EH (cell line): ENCODE results near the gene AKAP7.
"Not testable (repeated sequence)": the region's sequence is repeated elsewhere in the genome, so short reads cannot be mapped to it uniquely, and the experiment has no call there.

ENCODE experiments used
- DNase-seq: peaks from one replicate; pipeline ENCODE4 v3.0.0-alpha.2; 2015; ENCODE audit warnings: low read depth

AKAP7 gene

DNA sequence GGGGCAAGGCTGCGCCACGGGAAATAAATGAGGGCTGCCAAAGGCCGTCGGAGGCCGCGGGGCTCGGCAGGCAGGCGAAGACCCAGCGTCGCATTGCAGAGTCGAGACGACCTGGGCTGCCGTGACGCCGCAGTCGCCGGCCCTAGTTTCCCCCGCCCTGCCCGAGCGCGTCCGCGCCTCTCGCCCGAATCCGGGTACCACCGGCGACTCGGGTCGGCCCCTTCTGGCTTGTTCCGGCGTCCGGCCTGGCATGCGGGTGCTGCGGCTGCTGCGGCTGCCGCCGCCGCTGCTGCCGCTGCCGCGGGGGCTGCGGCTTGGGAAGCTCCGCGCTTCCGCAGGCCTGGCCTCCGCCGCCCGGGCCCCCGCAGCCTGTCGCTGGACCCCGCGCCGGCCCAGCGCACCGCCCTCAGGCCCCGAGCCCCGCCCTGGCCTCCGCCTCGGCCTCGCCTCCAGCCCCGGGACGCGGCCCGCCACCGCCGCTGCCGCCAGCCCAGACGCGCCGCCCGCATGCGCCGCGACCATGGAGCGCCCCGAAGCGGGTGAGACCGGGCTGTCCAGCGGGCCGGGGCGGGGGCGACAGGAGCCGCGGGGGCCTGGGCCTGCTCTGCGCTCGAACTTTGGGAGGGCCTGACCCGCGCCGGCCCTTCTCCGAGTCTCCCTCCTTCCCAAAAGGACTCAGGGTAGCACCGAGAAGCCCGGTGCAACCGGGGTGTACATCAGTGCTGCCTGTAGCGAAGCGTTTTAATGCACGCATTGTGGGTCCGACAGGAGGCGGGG lies at the start of gene AKAP7:
AKAP7 (plus strand) TSS at position 224 of the 777 bp plus-strand sequence; CDS start at position 521, 297 bp downstream.
- peak; percentile 73 for DNase-seq

DNA sequence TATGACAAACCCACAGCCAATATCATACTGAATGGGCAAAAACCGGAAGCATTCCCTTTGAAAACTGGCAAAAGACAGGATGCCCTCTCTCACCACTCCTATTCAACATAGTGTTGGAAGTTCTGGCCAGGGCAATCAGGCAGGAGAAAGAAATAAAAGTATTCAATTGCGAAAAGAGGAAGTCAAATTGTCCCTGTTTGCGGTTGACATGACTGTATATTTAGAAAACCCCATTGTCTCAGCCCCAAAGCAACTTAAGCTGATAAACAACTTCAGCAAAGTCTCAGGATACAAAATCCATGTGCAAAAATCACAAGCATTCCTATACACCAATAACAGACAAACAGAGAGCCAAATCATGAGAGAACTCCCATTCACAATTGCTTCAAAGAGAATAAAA lies 44.9 kb upstream of the AKAP7 start:
- not testable (repeated sequence) for DNase-seq

- not testable (repeated sequence) for DNase-seq
Observed at GRCh38 chr6:131091944-131092343, 43.3 kb upstream of the AKAP7 start.

- DNase-seq, result no peak
Observed at GRCh38 chr6:131093334-131093733, 41.9 kb upstream of the AKAP7 start.

- peak; percentile 72 for DNase-seq
Observed at GRCh38 chr6:131096786-131097185, 38.5 kb upstream of the AKAP7 start.

- peak; percentile 29 for DNase-seq
Observed at GRCh38 chr6:131101911-131102680, 33.2 kb upstream of the AKAP7 start.

DNA sequence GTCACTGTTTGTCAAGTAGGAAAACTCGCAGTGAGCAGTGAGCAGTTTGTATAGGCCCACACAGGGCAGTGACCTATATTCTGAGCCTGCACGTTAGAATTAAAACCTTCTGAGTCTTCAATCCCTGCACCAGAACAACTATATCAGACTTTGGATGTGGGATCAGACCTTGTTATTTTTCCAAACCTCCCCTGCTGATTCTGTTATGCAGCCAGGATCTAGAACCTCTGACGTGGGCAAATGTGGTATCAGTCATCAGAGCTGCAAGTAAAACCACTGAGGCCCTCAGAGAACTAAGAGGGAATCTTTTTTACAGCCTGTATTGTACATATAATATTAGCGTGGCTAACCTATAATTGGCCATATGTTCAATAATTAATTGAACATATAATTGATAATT lies 32.0 kb upstream of the AKAP7 start:
- DNase-seq, result no peak

DNA sequence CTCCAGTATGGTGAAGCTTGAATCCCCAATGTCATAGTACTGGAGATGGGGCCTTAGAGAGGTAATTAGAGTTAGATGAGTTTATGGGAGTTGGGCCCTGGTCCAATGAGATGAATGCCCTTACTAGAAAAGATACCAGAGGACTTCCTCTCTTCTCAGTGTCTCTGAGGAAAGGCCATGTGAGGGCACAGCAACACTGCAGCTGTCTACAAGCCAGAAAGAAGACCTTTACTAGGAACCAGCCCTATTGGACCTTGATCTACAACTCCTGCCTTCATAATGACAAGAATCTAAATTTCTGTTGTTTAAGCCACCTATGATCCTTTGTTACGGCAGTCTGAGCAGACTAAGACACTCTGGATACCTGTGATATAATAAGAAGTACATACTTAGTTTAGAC lies 31.4 kb upstream of the AKAP7 start:
- no peak for DNase-seq

DNA sequence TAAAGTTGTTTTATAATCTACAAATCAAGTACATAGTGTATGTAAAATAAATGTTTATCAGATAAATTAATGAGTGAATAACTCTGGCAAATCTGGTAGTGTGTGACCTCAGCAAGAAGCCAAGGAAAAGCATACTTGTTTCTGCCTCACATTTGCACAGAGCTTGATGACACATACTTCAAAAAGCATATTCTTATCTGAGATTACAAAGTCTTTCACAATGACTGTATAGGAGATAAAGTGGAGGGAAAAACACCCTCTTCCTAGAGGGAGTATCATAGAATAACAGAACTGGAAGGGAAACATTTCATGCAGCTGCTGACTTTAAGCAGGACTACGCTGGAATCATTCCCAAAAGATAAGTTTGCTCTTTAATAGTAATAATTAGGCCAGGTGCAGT lies 28.1 kb upstream of the AKAP7 start:
- peak; percentile 80 for DNase-seq

- DNase-seq, result no peak
Observed at GRCh38 chr6:131112249-131112648, 23.0 kb upstream of the AKAP7 start.

- no peak for DNase-seq
Observed at GRCh38 chr6:131115651-131116050, 19.6 kb upstream of the AKAP7 start.

- DNase-seq, result no peak
Observed at GRCh38 chr6:131116321-131116720, 18.9 kb upstream of the AKAP7 start.

- DNase-seq, result peak; percentile 63
Observed at GRCh38 chr6:131116755-131117360, 18.4 kb upstream of the AKAP7 start.

GRCh38 chr6:131117878-131118277 lies 17.4 kb upstream of the AKAP7 start:
- no peak for DNase-seq

GRCh38 chr6:131122007-131122406 lies 13.3 kb upstream of the AKAP7 start:
- DNase-seq, result no peak

DNA sequence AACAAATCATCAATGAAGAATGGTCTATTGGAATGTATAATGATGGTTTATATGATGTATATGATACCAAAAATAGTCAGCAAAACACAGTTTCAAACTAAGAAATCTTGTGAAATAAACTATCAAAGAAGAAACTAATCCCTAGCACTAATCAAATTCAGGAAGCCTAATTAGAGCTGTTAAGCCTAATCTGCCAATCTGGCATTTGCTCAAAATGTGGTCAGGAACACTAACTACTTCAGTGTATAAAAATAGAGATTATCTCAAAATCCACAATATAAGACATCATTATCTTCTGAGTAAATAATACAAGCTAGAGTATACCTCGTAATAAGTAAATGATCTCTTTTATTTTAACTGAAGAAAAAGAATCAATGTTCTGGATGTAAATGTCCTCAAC lies 12.8 kb upstream of the AKAP7 start:
- no peak for DNase-seq

- no peak for DNase-seq
Observed at GRCh38 chr6:131124336-131125071, 10.8 kb upstream of the AKAP7 start.

DNA sequence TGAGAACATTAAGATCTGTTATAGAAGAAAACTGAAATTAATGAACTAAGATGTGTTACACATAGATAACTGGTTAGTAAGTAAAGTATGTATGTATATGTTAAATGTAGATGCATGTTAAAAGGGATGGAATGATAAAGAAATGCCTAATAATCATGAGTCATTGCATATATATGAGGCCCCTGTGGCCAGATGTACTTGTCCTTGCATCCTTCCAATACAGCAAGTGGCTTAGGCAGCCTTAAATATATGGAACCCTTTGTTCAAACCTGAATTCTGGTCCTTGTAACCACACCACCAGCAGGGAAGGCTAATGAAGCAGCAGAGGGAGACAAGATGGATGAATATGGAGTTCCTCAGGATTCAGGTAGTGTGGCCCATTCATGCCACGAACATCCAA lies 9.8 kb upstream of the AKAP7 start:
- DNase-seq, result peak; percentile 46

DNA sequence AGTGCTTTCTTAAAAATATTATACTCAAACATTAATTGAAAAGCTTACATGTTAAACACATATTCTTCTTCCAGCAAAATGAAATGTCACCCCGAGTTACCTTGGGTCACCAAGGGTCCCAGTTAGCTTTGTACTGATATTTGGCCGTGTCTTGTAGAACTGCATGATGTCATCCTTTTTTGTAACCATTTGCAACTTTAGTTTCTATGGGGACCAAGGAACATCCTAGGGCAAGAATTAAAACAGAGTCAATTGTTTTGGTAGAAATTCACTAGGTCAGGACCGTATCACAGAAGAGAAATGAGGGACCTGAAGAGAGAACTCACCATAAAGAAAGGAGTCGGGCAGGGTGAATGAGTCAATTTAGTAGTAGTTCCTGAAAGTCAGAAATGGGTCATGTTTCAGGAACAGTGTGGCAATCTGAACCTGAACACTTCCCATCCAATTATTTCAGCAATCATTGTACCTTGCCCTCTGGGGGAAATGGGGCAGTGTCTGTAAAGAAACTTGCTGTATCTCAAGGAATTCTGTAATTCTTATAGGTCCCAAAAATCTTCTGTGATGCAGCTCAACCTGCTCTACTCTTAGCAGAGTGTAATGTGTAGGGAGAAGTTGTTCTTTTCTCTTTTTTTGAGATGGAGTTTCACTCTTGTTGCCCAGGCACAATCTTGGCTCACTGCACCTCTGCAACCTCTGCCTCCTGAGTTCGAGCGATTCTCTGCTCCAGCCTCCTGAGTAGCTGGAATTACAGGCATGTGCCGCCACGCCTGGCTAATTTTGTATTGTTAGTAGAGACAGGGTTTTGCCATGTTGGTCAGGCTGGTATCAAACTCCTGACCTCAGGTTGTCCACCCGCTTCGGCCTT lies 5.3 kb upstream of the AKAP7 start:
- DNase-seq, result no peak

GRCh38 chr6:131130554-131130940 lies 4.7 kb upstream of the AKAP7 start:
- no peak for DNase-seq

DNA sequence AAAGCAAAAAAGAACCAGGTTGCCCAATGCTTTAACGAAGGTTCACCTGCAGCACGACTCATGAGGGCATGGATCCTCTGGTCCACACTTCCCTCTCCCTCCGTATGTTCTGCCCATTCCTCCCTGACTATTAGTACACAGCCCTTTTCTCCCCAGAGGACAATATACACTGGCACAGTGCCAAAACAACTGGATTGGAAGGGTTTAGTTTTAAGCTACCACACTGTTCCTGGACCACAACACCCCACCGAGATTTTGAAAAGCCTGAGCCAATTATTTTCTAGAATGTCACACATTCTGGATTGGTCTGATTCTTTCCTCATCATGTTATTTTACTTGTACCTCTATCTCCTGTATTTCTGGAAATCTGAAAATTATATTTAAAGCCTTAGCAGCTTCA lies 2.9 kb upstream of the AKAP7 start:
- DNase-seq, result no peak
